CD4-positive, alpha-beta T cell treated with Interleukin-6 at 100 ng/mL for 8 hours (primary cell): ENCODE measurements around the gene EXOC4.
A peak's percentile ranks its signal among the peaks of the same experiment; 100 is the strongest.

ENCODE experiments used
- DNase-seq: peaks from one replicate; pipeline ENCODE4 v3.0.0-alpha.2; 2020; ENCODE audit warnings: mixed read lengths, low spot score

EXOC4 gene

GRCh38 chr7:133795068-133795665 lies 542.3 kb downstream of the EXOC4 start:
- DNase-seq = no peak

DNA sequence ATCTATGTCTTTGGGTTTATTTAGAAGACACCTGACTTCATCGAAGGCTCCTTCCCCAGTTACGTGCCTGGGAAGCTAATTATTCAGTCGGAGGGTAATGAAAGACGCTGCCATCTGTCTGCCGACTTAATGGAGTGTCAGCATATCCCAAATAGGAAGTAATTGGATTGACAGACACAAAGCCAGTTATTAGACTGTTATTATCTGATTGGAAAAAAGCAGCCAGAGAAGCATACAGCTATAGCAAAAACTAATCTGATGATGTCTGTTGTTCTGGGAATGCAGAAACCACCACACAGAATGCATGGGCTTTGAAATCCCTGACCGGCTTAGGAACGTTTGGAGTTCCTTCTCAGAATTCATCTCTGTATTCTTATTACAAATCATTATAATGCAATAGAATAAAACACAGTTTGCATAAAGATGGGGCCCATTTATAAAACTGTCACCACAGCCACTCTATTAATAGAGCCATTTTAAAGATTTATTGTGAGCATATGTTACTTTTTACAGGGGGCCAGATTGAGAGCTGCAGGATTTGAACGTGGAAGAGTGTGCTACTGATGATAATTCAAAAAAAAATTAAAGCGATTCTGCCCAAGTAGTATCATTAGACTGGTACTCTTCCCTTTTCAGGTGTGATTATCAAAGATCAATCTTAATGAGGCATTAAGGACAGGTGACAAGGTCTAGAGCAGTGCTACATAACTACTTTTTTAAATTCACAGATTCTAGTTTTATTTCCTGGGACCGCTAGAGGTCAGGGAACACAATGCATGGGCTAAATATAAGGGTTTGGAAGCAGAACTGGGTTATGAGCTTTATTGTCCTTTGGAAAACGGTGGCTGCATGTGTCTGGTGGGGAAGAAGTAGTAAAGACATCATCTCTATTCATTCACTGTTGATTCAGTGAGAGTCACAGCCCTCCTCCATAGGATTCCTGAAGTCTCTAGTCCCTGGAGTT lies 544.2 kb downstream of the EXOC4 start:
- no peak for DNase-seq

- no peak for DNase-seq
These were observed 545.1 kb downstream of the EXOC4 start for GRCh38 chr7:133797818-133798520.

DNA sequence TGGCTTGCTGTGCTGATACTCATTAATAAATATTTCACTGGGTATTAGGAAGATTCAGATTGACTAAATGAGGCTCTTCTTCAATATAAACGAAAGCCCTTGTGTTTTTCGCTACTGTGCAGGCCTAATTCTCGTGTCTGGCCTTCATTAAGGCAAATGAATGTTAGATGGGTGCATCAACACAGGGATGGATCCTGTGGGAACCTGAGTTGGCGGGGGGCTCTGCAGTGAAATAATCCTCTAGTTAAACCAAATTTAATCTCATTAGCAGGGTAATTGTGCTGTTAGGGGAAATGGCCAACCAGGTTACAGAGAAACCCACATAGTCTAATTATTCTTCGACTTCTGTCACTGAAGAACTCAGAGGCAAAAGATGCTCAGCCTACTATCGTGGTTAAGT lies 548.5 kb downstream of the EXOC4 start:
- no peak for DNase-seq

DNA sequence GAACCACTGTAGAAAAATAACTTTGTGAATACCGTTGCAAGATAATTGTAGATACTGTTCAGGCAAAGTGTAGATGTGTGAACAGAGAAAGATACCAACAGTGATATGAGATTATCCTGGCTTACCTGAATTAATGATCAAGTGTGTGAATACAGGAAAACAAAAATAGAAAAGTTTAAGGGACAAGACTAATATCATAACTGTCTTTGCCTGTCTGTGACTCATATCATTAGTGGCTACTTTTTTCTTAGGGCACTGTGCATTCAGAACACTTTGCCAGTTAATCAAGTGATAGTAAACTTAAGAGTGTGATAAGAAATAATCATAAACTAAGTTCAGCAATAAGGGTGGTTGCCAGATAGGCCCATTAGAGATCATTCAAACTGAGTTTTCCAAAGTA lies 551.2 kb downstream of the EXOC4 start:
- no peak for DNase-seq

- DNase-seq = no peak
These were observed 552.5 kb downstream of the EXOC4 start for GRCh38 chr7:133805426-133805825.

- no peak for DNase-seq
These were observed 555.0 kb downstream of the EXOC4 start for GRCh38 chr7:133807624-133808492.

GRCh38 chr7:133808493-133808866 lies 555.6 kb downstream of the EXOC4 start:
- no peak for DNase-seq

GRCh38 chr7:133812877-133813276 lies 560.0 kb downstream of the EXOC4 start:
- no peak for DNase-seq

- DNase-seq = no peak
These were observed 562.8 kb downstream of the EXOC4 start for GRCh38 chr7:133815611-133816210.

- DNase-seq = no peak
These were observed 566.8 kb downstream of the EXOC4 start for GRCh38 chr7:133819695-133820094.

DNA sequence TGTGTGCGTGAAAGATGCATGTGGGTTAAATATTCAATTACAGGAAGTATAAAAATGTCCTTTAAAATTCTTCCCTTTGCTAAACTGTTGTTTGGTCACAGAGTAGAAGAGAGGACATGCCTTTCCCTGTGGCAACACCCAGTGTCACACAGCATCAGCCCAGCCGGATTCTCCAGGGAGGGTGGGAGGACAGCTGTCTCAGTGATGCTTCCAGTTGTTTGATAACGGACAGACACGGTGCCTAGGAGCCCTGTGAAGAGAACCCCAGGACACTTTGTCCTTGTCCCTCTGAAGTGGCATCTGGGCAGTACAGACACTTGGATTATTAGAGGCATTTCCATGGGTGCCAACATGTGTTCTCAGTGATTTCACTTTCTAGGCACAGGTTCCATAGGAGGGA lies 567.7 kb downstream of the EXOC4 start:
- no peak for DNase-seq

DNA sequence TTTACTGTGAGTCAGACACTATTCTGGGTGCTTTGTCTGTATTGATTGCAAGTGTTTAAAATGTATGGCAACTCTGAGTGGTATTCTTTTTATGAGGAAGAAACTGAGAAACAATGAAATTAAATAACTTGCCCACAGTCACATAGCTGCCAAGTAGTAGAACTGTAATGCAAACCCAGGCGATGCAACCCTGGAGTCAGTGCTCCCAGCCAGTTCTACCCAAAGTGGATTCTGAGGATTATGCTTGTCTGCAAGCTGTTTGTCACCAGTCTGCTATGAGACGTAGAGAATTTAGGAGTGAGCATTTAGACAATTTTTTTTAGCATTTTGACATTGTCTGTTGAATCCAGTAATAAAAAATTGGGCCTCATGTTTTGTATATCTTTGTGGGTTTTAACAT lies 568.3 kb downstream of the EXOC4 start:
- no peak for DNase-seq

- no peak for DNase-seq
These were observed 569.2 kb downstream of the EXOC4 start for GRCh38 chr7:133822001-133822641.

GRCh38 chr7:133822868-133823552 lies 570.1 kb downstream of the EXOC4 start:
- no peak for DNase-seq

- DNase-seq = peak; percentile 3
These were observed 571.3 kb downstream of the EXOC4 start for GRCh38 chr7:133824132-133824531.

DNA sequence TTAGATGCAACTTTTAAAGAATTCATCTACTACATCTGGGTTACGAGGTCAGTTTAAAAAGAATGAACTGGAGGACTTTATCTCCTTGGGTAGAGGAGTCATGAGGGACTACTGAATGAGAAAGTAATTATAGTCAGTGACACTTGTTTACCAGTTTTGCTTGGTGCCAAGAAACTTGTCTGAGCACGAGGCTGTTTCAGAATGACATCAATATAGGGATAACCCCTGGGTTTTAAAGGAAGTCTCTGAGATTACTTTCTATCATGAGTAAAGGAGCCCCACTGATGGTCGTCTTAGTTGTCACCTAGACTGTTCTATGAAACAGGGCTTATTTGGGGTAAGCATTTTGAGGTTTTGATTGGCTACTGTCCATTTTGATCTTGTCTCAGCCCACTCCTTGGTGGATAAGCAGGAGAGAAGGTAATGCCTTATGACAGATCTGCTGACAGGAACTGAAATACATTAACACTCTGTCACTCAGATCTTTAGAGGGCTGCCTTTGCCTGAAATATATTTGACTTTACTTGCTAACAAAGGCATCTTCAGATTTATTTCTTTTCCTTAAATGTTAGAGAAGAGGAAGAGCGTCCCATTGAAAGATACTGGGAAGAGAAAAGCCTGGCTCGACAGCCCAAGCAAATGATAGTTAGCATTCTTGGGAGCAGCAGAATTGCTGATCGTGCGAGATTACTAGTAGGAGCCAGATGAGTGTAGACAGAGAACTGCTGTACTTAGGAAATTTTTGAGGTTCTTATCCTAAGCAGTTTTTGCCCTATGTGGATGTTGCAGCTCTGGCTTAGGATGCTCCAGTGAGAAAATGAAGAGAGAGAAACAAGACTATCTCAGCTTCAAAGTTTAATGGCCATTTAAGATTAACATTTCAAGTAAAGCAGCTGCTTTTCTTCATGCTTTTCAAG lies 575.1 kb downstream of the EXOC4 start:
- DNase-seq = no peak

- DNase-seq = no peak
These were observed 576.0 kb downstream of the EXOC4 start for GRCh38 chr7:133828906-133829305.

DNA sequence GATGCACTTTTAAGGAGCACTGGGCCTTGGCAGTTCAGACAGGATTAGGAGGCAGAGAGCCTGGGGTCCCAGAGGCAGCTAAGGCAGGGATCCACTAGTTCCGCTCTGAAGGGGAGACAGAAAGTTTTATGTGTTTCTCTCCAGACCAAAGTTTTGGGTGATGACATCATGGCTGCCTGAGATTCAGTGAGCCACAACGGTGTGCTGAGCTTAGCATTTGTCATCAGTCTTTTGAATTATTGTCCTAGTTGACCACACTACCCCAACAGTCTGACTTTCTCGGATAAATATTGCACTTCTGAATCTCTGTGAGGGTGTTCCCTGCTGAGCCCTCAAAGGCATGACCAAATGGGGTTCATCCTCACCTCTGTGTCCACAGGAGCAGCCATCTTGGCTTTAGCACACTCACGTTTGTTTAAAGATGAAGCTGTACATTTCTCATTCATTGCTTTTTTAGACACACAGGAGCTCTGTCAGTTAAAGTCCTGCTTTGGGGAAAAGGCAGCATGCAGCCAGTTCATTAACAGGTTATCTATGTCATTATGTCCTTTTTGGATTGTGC lies 576.5 kb downstream of the EXOC4 start:
- DNase-seq = no peak
